Measurements from ENCODE around the gene NPL. TPM values are rescaled to one million over a fixed set of nuclear protein-coding genes. Genes with fewer than 3 reads are reported as not detected.

NPL gene
- total RNA-seq, 1 donor from 2014 or later: 2.1 TPM

GRCh38 chr1:182764029-182764727 lies 25.4 kb upstream of the NPL start:
- Histone ChIP-seq H3K4me3 (no peak overlapping the region), H3K27ac (no peak overlapping the region), H3K9me3 (no peaks in the 10 kb centered on the region), H3K36me3 (no peaks in the 10 kb centered on the region), H3K4me1 (no peaks in the 10 kb centered on the region), H3K27me3 (no peaks in the 10 kb centered on the region)
- no peak for DNase-seq (ENCODE audit: low spot score in 2 of 2)
- TF ChIP-seq CTCF (IDR thresholded peaks at IDR 0.05): no peak
- intact Hi-C loops (cut with DNase I): no loop called here

- no peaks in the 10 kb centered on the region for H3K4me1 ChIP-seq
- H3K27me3 ChIP-seq: no peaks in the 10 kb centered on the region
- H3K4me3 ChIP-seq: no peak overlapping the region
- intact Hi-C loops (cut with DNase I): no loop called here
- H3K9me3 ChIP-seq: no peaks in the 10 kb centered on the region
- no peaks in the 10 kb centered on the region for H3K36me3 ChIP-seq
- TF ChIP-seq CTCF (IDR thresholded peaks at IDR 0.05): no peak
- H3K27ac ChIP-seq: no peak overlapping the region
- DNase-seq (ENCODE audit: low spot score in 2 of 2): no peak
Measured at GRCh38 chr1:182765391-182765790, 24.2 kb upstream of the NPL start.

- DNase-seq (ENCODE audit: low spot score in 2 of 2): no peak
- no peaks in the 10 kb centered on the region for H3K9me3 ChIP-seq
- intact Hi-C loops (cut with DNase I): no loop called here
- no peak for TF ChIP-seq CTCF (IDR thresholded peaks at IDR 0.05)
- H3K27me3 ChIP-seq: no peaks in the 10 kb centered on the region
- no peaks in the 10 kb centered on the region for H3K36me3 ChIP-seq
- no peak overlapping the region for H3K27ac ChIP-seq
- no peaks in the 10 kb centered on the region for H3K4me1 ChIP-seq
- H3K4me3 ChIP-seq: no peak overlapping the region
Measured at GRCh38 chr1:182766050-182766449, 23.5 kb upstream of the NPL start.

- Histone ChIP-seq H3K4me3 (no peak overlapping the region), H3K9me3 (no peaks in the 10 kb centered on the region), H3K27me3 (no peaks in the 10 kb centered on the region), H3K36me3 (no peaks in the 10 kb centered on the region), H3K27ac (no peak overlapping the region), H3K4me1 (no peaks in the 10 kb centered on the region)
- intact Hi-C loops (cut with DNase I): no loop called here
- no peak for DNase-seq (ENCODE audit: low spot score in 2 of 2)
- no peak for TF ChIP-seq CTCF (IDR thresholded peaks at IDR 0.05)
Measured at GRCh38 chr1:182766881-182767645, 22.5 kb upstream of the NPL start.

- Histone ChIP-seq H3K27me3 (no peaks in the 10 kb centered on the region), H3K9me3 (no peaks in the 10 kb centered on the region), H3K4me3 (no peak overlapping the region), H3K27ac (no peak overlapping the region), H3K36me3 (no peaks in the 10 kb centered on the region), H3K4me1 (no peaks in the 10 kb centered on the region)
- DNase-seq (ENCODE audit: low spot score in 2 of 2): no peak
- no peak for TF ChIP-seq CTCF (IDR thresholded peaks at IDR 0.05)
- intact Hi-C loops (cut with DNase I): no loop called here
Measured at GRCh38 chr1:182768963-182769362, 20.6 kb upstream of the NPL start.

Measured in ascending aorta (tissue), 2 donors.